Posterior cingulate gyrus (tissue), 11 donors: ENCODE measurements around the gene PPFIBP2.

Experiments
- DNase-seq, 10 donors: peaks; one replicate each; pipeline versions ENCODE4 v3.0.0 to v3.0.0-alpha.2; 2020 to 2021; ENCODE audit warnings: mixed read lengths in 3 of 10
- intact Hi-C: fragments of 100-400 bp; cut with DNase I; formaldehyde crosslinking; loops from one replicate; pipeline ENCODE4 v1.15.1; 2023

PPFIBP2 gene

DNA sequence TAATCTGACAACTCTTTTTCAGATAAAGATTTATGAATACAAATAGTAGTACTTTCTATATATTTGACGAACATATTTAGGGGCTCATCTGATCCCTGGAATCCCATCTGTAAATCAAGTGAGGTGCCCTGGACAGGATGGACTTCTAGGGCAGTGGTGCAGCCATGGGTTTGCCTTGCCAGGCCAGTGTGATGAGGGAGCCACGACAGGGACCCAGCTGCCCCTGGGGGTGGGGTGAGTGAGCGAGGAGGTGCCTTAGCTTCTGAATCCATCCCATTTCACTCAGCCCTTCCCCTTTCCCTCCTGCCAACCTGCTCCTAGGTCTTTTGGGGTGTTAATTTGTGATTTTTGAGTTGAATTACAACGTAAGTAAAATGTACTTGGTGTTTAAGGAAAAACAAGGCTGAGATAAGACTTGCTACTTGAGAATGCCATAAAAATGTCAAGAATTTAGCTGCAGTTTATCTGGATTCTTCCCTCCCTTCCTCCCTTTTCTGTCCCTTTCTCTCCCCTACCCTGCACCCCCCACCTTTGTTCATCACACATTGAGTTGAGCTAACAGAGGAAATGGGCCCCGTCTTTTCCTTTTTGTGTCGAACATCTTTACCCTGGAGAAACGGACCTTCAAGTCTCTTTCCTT, 60.8 kb downstream of the PPFIBP2 start:
- no peak for DNase-seq
- intact Hi-C loops: no loop called here

GRCh38 chr11:7575841-7576725, 62.3 kb downstream of the PPFIBP2 start:
- peak in 2 of 10 donors; percentile 54 to 89 for DNase-seq
- intact Hi-C loops: no loop called here

DNA sequence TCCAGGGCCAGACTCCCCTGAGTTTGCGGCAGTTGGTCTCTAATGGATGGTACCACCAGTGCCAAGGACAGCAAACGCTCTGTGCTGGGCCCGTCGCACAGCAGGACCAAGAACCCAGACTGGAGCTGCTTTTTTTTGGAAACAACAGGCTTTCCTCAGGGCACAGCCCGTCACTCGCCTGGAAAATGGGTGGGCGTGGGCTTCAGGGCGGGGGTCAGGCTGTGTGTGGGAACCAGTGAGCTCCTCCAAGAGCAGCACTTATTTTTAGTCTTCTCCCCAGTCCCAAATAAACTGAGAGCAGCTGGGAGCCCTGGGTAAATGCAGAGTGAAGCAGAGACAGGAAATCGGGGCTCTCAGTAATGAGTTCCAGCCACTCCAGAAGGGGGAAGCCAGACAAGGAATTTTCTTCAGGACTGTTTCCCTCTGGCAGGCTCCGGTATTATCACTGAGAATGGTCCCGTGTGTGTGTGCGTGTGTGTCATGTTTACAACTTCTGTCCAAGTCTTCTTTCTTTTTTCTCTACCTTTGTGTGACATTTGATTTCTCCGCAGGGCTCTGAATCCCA, 63.0 kb downstream of the PPFIBP2 start:
- peak in 2 of 10 donors; percentile 73 to 85 for DNase-seq
- intact Hi-C loops: loop anchor here (1.0 kb wide), 1 partner anchor 64 kb away; the partner anchor contains the start of gene PPFIBP2

- DNase-seq: peak in 9 of 10 donors; percentile 35 to 95 (median 67)
- intact Hi-C loops: loop anchor here (1.0 kb wide), 1 partner anchor 64 kb away; the partner anchor contains the start of gene PPFIBP2
These were observed 63.7 kb downstream of the PPFIBP2 start for GRCh38 chr11:7577291-7578190.

GRCh38 chr11:7578276-7578955, 64.6 kb downstream of the PPFIBP2 start:
- intact Hi-C loops: no loop called here
- DNase-seq: peak in 2 of 10 donors; percentile 71 to 75

GRCh38 chr11:7579361-7579791, 65.6 kb downstream of the PPFIBP2 start:
- intact Hi-C loops: no loop called here
- DNase-seq: no peak

GRCh38 chr11:7581021-7581590, 67.3 kb downstream of the PPFIBP2 start:
- DNase-seq: no peak
- intact Hi-C loops: no loop called here

- intact Hi-C loops: no loop called here
These were observed 68.7 kb downstream of the PPFIBP2 start for GRCh38 chr11:7582338-7582985.

DNA sequence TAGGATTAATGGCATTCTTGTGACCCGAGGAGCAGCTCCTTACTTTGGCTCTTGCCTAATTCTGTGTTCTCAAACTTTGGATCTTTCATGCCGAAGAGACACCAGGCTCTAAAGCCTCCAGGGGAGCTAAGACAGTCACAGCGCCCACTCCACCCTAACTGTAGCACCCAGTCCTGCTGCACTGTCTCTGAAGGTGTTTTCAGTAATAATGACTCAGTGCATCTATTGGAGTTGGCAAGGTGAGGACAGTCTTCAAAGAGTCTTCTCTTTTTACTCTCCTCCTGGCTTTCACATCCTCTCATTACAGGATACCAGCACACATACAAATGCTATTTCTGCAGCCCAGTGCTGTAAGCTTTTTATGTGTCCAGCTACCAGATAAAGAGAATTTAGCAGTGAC, 69.4 kb downstream of the PPFIBP2 start:
- intact Hi-C loops: no loop called here
- DNase-seq: no peak

More at GRCh38 chr11:7582338-7582985, 68.7 kb downstream of the PPFIBP2 start:
- DNase-seq: no peak

GRCh38 chr11:7584910-7585309, 71.1 kb downstream of the PPFIBP2 start:
- intact Hi-C loops: no loop called here
- no peak for DNase-seq

GRCh38 chr11:7585816-7586215, 72.0 kb downstream of the PPFIBP2 start:
- intact Hi-C loops: no loop called here
- DNase-seq: no peak

- no peak for DNase-seq
- intact Hi-C loops: no loop called here
These were observed 72.6 kb downstream of the PPFIBP2 start for GRCh38 chr11:7586376-7586775.

GRCh38 chr11:7587712-7588111, 73.9 kb downstream of the PPFIBP2 start:
- no peak for DNase-seq
- intact Hi-C loops: no loop called here

- intact Hi-C loops: no loop called here
- no peak for DNase-seq
These were observed 76.1 kb downstream of the PPFIBP2 start for GRCh38 chr11:7589861-7590260.

GRCh38 chr11:7590529-7590928, 76.7 kb downstream of the PPFIBP2 start:
- intact Hi-C loops: no loop called here
- no peak for DNase-seq

- DNase-seq: peak in 1 of 10 donors; percentile 86
- intact Hi-C loops: no loop called here
These were observed 77.5 kb downstream of the PPFIBP2 start for GRCh38 chr11:7591107-7591894.

DNA sequence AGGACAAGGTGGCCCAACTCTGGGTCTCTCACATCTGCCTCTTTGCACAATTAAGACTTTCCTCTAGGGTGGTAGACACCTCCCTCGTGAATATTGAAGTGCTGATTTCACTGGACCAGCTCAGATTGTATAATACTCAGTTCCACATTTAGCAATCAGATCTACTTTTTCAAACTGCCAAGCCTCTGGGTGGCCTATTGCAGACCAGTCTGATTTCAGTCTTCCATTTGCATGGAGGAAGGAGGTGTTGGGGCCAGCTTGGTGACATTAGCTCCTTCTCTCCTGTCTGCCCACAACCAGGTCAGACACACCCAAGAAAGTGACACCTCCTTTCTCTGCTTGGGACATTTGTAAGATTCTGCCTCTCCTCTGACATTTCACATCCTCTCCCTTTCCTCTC, 78.2 kb downstream of the PPFIBP2 start:
- no peak for DNase-seq
- intact Hi-C loops: no loop called here

- intact Hi-C loops: no loop called here
These were observed 78.9 kb downstream of the PPFIBP2 start for GRCh38 chr11:7592711-7593110.

More at GRCh38 chr11:7592711-7593110, 78.9 kb downstream of the PPFIBP2 start:
- no peak for DNase-seq
